ENCODE measurements around the gene PTPRQ.
"Not testable (repeated sequence)": the region's sequence is repeated elsewhere in the genome, so short reads cannot be mapped to it uniquely, and the experiment has no call there.

PTPRQ gene

DNA sequence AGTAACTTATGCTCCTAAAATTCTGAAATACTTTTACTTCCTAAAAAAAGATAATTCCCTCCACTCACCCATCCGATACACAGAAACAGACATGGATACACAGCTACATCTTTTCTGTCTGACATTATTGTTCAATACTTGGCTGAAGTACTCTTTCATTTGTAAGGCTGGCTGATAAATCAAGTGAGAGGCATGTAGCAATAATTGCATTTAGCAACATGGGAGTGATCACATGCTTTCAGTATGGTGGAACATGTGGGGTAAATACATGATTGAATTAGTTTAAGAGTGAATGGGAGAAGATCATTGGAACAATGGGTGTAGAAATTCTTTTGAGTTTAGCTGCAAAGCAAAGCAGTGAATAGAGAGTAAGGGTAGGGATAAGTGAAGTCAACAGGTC, 25.6 kb downstream of the PTPRQ start:
- in situ Hi-C loops (cut with MboI; ENCODE audit: low sequenced_read_pairs): no loop called here

GRCh38 chr12:80470403-80470802, 26.4 kb downstream of the PTPRQ start:
- in situ Hi-C loops (cut with MboI; ENCODE audit: low sequenced_read_pairs): no loop called here

DNA sequence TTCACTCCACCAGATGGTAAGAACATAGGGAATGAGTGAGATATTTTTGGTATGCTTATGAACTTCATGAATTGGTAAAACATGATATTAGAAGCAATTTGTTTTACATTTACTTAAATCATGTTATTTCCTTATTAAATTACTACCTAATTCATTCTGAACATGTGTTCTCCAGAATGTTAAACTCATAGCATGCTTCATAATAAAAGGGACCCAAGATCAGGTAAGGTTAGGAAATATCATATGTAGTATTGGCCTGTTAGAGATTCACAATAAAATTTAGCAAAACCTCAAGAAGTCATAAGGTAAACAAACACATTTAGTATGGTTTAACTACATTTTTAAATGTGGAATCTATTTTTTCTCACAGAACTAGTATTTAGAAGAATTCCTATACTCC, 28.2 kb downstream of the PTPRQ start:
- in situ Hi-C loops (cut with MboI; ENCODE audit: low sequenced_read_pairs): no loop called here

DNA sequence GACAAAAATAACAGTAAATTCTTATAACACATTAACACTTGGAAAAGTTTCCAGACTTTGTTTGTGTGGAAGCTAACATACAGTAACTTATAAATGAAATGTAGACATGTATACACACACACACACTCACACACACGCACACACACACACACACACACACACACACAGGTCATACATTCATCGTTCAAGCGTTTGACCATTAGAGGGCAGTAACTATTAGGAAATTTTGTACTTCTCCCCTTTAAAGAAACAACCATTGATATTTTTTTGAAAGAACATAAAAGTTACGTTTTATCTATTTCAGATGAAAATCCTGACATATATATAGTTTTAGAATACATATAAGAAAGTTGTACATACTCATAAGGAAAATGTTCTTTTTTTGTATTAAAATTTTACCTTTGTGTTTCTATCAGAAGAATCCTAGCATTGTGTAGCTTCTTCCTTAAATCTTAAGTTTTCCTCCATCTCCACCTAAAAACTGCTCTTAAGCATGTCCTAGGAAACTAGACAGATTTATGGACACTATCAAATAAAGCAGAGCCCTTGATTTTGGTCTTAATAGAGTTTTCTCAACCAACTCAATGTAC, 29.0 kb downstream of the PTPRQ start:
- in situ Hi-C loops (cut with MboI; ENCODE audit: low sequenced_read_pairs): no loop called here

DNA sequence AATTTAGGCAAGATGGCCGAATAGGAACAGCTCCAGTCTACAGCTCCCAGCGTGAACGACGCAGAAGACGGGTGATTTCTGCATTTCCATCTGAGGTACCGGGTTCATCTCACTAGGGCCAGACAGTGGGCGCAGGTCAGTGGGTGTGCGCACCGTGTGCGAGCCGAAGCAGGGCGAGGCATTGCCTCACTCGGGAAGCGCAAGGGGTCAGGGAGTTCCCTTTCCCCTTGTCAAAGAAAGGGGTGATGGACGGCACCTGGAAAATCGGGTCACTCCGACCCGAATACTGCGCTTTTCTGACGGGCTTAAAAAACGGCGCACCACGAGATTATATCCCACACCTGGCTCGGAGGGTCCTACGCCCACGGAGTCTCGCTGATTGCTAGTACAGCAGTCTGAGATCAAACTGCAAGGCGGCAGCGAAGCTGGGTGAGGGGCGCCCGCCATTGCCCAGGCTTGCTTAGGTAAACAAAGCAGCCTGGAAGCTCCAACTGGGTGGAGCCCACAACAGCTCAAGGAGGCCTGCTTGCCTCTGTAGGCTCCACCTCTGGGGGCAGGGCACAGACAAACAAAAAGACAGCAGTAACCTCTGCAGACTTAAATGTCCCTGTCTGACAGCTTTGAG, 33.6 kb downstream of the PTPRQ start:
- in situ Hi-C loops (cut with MboI; ENCODE audit: low sequenced_read_pairs): not testable (repeated sequence)

DNA sequence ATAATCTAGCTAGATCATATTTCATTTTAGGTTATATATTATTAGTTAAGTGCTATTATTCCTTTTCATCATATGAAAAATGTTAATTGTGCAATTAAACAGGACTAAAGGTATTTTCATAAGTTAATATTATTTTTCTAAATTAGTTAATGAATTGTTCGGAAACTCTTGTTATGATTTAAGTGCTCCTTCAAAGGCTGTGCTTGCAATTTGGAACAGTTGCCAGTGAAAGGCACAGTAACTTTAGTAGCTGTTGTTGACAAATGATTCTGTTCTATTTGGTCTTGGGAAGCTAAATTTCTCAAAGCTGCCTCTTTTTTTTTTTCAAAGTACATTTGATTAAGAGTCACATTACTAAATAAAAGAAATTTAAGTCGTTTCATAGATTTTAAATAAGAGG, 40.7 kb downstream of the PTPRQ start:
- in situ Hi-C loops (cut with MboI; ENCODE audit: low sequenced_read_pairs): no loop called here

GRCh38 chr12:80485222-80485987, 41.4 kb downstream of the PTPRQ start:
- in situ Hi-C loops (cut with MboI; ENCODE audit: low sequenced_read_pairs): no loop called here

DNA sequence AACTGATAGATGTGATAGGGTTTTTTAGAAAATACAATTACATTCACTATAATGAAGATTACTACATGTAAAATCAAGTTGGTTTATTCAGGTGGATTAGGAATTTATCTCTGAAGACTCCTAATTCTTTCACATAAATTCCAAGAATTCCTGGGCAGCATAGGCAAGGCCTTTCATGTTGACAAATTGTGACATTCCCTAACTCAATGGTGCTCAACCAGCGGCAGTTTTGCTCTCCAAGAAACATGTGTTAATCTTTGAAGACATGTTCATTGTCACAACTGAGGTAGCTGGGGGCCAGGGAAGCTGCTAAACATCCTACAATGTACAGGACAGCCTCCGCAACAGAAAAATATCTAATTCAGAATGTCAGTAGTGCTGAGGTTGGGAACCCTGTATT, 46.3 kb downstream of the PTPRQ start:
- in situ Hi-C loops (cut with MboI; ENCODE audit: low sequenced_read_pairs): no loop called here

GRCh38 chr12:80491166-80491565, 47.1 kb downstream of the PTPRQ start:
- in situ Hi-C loops (cut with MboI; ENCODE audit: low sequenced_read_pairs): no loop called here

DNA sequence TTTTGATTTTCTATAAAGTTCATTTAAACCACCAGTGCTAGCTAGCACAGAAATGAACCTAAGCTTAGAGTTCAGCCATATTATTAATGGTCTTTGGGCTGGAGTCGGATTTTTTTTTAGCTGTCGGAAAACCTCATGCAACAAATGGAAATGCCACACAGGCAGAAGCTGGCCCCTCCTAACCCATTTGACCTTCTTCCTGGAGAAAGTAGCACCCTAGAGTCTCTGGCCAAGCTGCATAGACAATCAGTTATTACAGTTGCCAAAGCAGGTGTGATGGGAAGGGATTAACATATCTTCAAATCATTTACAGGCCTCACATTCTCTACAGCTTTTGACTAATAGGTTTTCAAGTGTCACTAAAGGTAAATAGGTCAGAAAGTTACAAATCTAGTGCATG, 49.4 kb downstream of the PTPRQ start:
- in situ Hi-C loops (cut with MboI; ENCODE audit: low sequenced_read_pairs): no loop called here

DNA sequence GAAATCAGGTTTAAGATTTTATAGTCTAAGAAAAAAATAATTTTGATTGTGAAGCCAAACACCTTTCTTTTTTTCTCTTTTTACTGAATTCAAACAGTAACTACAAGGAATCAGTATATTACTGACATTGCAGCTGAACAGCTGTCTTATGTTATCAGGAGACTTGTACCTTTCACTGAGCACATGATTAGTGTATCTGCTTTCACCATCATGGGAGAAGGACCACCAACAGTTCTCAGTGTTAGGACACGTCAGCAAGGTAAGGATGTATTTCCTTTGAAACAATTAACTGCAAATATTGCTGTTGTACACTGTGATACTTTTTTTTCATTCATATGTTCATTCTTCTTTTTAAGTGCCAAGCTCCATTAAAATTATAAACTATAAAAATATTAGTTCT, 50.8 kb downstream of the PTPRQ start:
- in situ Hi-C loops (cut with MboI; ENCODE audit: low sequenced_read_pairs): no loop called here

DNA sequence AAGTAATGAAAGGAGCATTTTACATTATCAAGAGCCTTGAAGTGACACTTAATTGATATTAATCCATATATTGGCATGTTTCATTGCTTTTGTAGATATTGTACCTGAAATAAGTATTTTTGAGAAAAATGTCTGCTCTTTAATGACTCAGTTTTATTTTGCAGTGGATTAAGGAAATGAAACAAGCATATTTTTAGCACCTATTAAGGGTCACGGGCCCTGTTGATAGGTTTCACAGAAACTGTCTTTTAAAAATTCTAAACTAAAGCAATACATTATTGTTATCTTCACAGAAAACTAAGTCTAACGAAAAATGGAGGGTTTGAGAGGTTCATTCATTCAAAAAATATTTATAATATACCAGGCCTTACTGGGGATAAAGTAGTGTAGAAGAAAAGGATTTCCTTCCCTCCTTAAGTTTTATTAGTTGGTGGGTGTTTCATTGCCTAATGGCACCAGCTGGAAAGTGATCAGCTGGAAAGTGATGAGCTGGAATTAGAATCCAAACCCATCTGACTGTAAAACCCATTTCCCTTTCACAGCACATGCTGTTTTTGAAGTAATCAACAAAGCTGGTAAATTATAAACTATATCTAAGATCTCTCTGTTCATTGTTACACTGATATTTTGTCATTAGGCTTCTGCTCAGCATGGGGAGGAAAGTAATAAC, 54.2 kb downstream of the PTPRQ start:
- in situ Hi-C loops (cut with MboI; ENCODE audit: low sequenced_read_pairs): no loop called here

- in situ Hi-C loops (cut with MboI; ENCODE audit: low sequenced_read_pairs): no loop called here
These were observed 60.5 kb downstream of the PTPRQ start for GRCh38 chr12:80504389-80505163.

- in situ Hi-C loops (cut with MboI; ENCODE audit: low sequenced_read_pairs): no loop called here
These were observed 65.9 kb downstream of the PTPRQ start for GRCh38 chr12:80509781-80510556.

- in situ Hi-C loops (cut with MboI; ENCODE audit: low sequenced_read_pairs): no loop called here
These were observed 68.7 kb downstream of the PTPRQ start for GRCh38 chr12:80512781-80513180.

- in situ Hi-C loops (cut with MboI; ENCODE audit: low sequenced_read_pairs): no loop called here
These were observed 69.2 kb downstream of the PTPRQ start for GRCh38 chr12:80513211-80513610.

DNA sequence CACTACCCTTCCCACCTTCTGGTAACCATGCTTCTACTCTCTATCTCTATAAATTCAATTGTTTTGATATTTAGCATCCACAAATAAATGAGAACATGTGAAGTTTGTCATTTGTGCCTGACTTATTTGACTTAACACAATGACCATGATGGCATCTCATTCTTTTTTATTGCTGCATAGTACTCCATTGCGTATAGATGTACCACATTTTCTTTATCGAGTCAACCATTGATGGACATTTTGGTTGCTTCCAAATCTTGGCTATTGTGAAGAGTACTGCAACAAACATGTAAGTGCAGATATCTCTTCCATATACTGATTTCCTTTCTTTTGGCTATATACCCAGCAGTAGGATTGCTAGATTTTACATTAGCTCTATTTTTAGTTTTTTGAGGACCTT, 73.6 kb downstream of the PTPRQ start:
- in situ Hi-C loops (cut with MboI; ENCODE audit: low sequenced_read_pairs): no loop called here

GRCh38 chr12:80531646-80532045, 87.6 kb downstream of the PTPRQ start:
- in situ Hi-C loops (cut with MboI; ENCODE audit: low sequenced_read_pairs): no loop called here

DNA sequence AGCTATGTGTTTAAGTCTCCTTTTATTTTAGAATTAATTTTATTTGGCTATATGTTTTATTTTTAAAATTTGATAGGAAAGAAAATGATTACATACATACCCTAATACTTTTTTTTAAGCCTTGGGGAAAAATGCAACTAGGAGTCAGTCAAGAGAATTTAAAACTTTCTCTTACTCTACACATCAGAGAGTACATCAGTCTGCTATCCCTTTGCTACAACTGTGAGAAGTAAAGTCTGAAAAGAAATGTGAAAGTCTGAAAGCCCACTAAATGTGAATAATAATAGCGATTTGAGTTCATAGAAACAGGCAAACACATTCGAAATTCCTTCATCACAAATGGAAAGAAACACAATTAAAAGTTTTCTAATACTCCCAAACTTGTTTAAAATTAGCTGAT, 95.0 kb downstream of the PTPRQ start:
- in situ Hi-C loops (cut with MboI; ENCODE audit: low sequenced_read_pairs): no loop called here

GRCh38 chr12:80549298-80549697, 105.3 kb downstream of the PTPRQ start:
- in situ Hi-C loops (cut with MboI; ENCODE audit: low sequenced_read_pairs): no loop called here

Measured in HL-60/S4 (cell line).